HepG2 (cell line): ENCODE results near the gene VSIG10L2. TPM values are rescaled to one million over a fixed set of nuclear protein-coding genes. Genes with fewer than 3 reads are reported as not detected.

Source experiments
- FLYWCH1 ChIP-seq: sonication (generic); formaldehyde crosslinking; IDR thresholded peaks from 2 replicates; pipeline ENCODE4 v1.8.1; 2023; ENCODE audit warnings: mild to moderate bottlenecking, missing genetic modification reagents
- GATAD2A ChIP-seq: IDR thresholded peaks from 2 replicates; pipeline ENCODE4 v1.6.1; 2016
- HOXD1 ChIP-seq: sonication (generic); formaldehyde crosslinking; IDR thresholded peaks from 2 replicates; pipeline ENCODE4 v1.5.0; 2020; ENCODE audit warnings: missing genetic modification reagents
- KLF11 ChIP-seq: IDR thresholded peaks from 2 replicates; pipeline ENCODE4 v1.6.1; 2016; ENCODE audit warnings: missing compliant biosample characterization
- LRRFIP1 ChIP-seq: sonication (generic); formaldehyde crosslinking; conservative IDR thresholded peaks from 2 replicates; pipeline ENCODE4 v1.4.0; 2020; ENCODE audit warnings: missing genetic modification reagents
- MTA3 ChIP-seq: sonication (generic); formaldehyde crosslinking; IDR thresholded peaks from 2 replicates; pipeline ENCODE4 v1.4.0; 2020; ENCODE audit warnings: missing genetic modification reagents
- NCOR1 ChIP-seq: fragments of 200-600 bp; sonication (generic); IDR thresholded peaks from 2 replicates; pipeline ENCODE4 v1.7.0; 2017; ENCODE audit warnings: antibody characterized with exemption, low read length, borderline replicate concordance
- PATZ1 ChIP-seq: sonication (generic); formaldehyde crosslinking; IDR thresholded peaks from 2 replicates; pipeline ENCODE4 v1.4.0; 2020; ENCODE audit warnings: missing genetic modification reagents
- PLRG1 ChIP-seq: fragments of 450-650 bp; conservative IDR thresholded peaks from 2 replicates; pipeline ENCODE4 v1.6.1; 2016
- POLR2AphosphoS5 ChIP-seq: IDR thresholded peaks from 2 replicates; pipeline ENCODE4 v1.6.1; 2012; ENCODE audit warnings: low read depth, low read length
- RNF2 ChIP-seq: fragments of 450-650 bp; conservative IDR thresholded peaks from 2 replicates; pipeline ENCODE4 v1.6.1; 2016; ENCODE audit warnings: low read depth
- SALL2 ChIP-seq: sonication (generic); formaldehyde crosslinking; IDR thresholded peaks from 2 replicates; pipeline ENCODE4 v1.8.1; 2023; ENCODE audit warnings: mild to moderate bottlenecking, missing genetic modification reagents, inconsistent platforms
- SP140L ChIP-seq: sonication (generic); formaldehyde crosslinking; IDR thresholded peaks from 2 replicates; pipeline ENCODE4 v1.4.0; 2020; ENCODE audit warnings: missing genetic modification reagents, borderline replicate concordance
- SP2 ChIP-seq: sonication (generic); formaldehyde crosslinking; IDR thresholded peaks from 2 replicates; pipeline ENCODE4 v1.5.1; 2020; ENCODE audit warnings: mild to moderate bottlenecking, missing genetic modification reagents
- TRIM22 ChIP-seq: fragments of 450-650 bp; IDR thresholded peaks from 2 replicates; pipeline ENCODE4 v1.6.1; 2017
- UBTF ChIP-seq: sonication (generic); formaldehyde crosslinking; IDR thresholded peaks from 2 replicates; pipeline ENCODE4 v1.4.0; 2020; ENCODE audit warnings: mild to moderate bottlenecking, missing genetic modification reagents
- XRCC5 ChIP-seq: fragments of 200-400 bp; formaldehyde crosslinking; optimal IDR thresholded peaks from 2 replicates; pipeline ENCODE3; 2017; ENCODE audit warnings: mild to moderate bottlenecking, low read length
- ZBTB46 ChIP-seq: sonication (generic); formaldehyde crosslinking; IDR thresholded peaks from 2 replicates; pipeline ENCODE4 v1.4.0; 2020; ENCODE audit warnings: mild to moderate bottlenecking, missing genetic modification reagents, borderline replicate concordance
- ZNF143 ChIP-seq: sonication (generic); formaldehyde crosslinking; IDR thresholded peaks from 2 replicates; pipeline ENCODE4 v1.4.0; 2020; ENCODE audit warnings: missing genetic modification reagents
- ZNF317 ChIP-seq: sonication (generic); formaldehyde crosslinking; IDR thresholded peaks from 2 replicates; pipeline ENCODE4 v1.5.0; 2020; ENCODE audit warnings: mild to moderate bottlenecking, missing genetic modification reagents
- ZNF354B ChIP-seq: sonication (generic); formaldehyde crosslinking; IDR thresholded peaks from 2 replicates; pipeline ENCODE4 v1.8.0; 2022; ENCODE audit warnings: mild to moderate bottlenecking, missing genetic modification reagents
- ZNF563 ChIP-seq: sonication (generic); formaldehyde crosslinking; IDR thresholded peaks from 2 replicates; pipeline ENCODE4 v1.8.0; 2022; ENCODE audit warnings: mild to moderate bottlenecking, moderate library complexity, missing genetic modification reagents
- ZSCAN25 ChIP-seq: sonication (generic); formaldehyde crosslinking; IDR thresholded peaks from 2 replicates; pipeline ENCODE4 v1.8.0; 2022; ENCODE audit warnings: mild to moderate bottlenecking, missing genetic modification reagents
- polyA plus RNA-seq, 8 experiments: library from polyadenylated mRNA; depleted of rRNA in 3 of 8; stranded (reverse) in 7 of 8; unstranded in 1 of 8; fragments of >200 nt; fragmentation: Illumina TruSeq in 4 of 8; extraction: Trizol in 4 of 8; gene quantifications; 2 replicates each; pipeline versions ENCODE4 v1.2.1 to v1.2.3, GENCODE V29; 2011 to 2016; ENCODE audit warnings: low read depth in 4 of 8, missing spikeins in 1 of 8, mixed read lengths in 1 of 8; ENCODE audit not compliant: insufficient read depth in 1 of 8
- total RNA-seq, 5 experiments: library from RNA; depleted of rRNA; stranded (reverse); fragments of >200 nt; fragmentation: Illumina TruSeq; extraction: Trizol; gene quantifications; 2 replicates each; pipeline ENCODE4 v1.2.3, GENCODE V29; 2016; ENCODE audit warnings: low read depth in 1 of 5

Gene VSIG10L2
- total and polyA plus RNA-seq, 2 of the 13 experiments (the other 11 are each of a cell fraction or from before 2014, with no cell fraction given): 0.21 TPM; not detected in 1

GRCh38 chr11:125925247-125925740 lies 20.6 kb upstream of the VSIG10L2 start (continued):
- TF ChIP-seq ZNF563 (CRISPR knock-in tag) (no peak), MTA3 (no peak), ZNF317 (CRISPR knock-in tag) (0 out of 2 replicates have a peak, but pooled peaks have one; percentile 40), XRCC5 (peak; percentile 79), SP2 (CRISPR knock-in tag) (no peak), SP140L (no peak), SALL2 (no peak), HOXD1 (no peak), LRRFIP1 (CRISPR knock-in tag) (no peak), ZBTB46 (CRISPR knock-in tag) (no peak), GATAD2A (CRISPR knock-in tag) (peak; percentile 73; the same call in 1 of the 2 replicates), KLF11 (CRISPR knock-in tag) (peak; percentile 65; the same call in 1 of the 2 replicates), PLRG1 (no peak), ZNF143 (peak; percentile 30; the same call in 1 of the 2 replicates), RNF2 (no peak), UBTF (no peak; the same call in 1 of the 2 replicates), FLYWCH1 (CRISPR knock-in tag) (no peak), ZNF354B (CRISPR knock-in tag) (0 out of 2 replicates have a peak, but pooled peaks have one; percentile 17), ZSCAN25 (CRISPR knock-in tag) (peak; percentile 70), NCOR1 (no peak), PATZ1 (peak; percentile 52; the same call in 1 of the 2 replicates), POLR2AphosphoS5 (no peak), TRIM22 (no peak)
